ENCODE data around the gene IL1RAPL2.

The IL1RAPL2 gene

GRCh38 chrX:105564501-105564900, 998.5 kb downstream of the IL1RAPL2 start:
- no peak for DNase-seq (ENCODE audit: extremely low spot score)
- no peak for TF ChIP-seq HDGF (IDR thresholded peaks at IDR 0.05; ENCODE audit: borderline replicate concordance)
- TF ChIP-seq LEF1 (IDR thresholded peaks at IDR 0.05; ENCODE audit: borderline replicate concordance), result no peak
- no peak for TF ChIP-seq FOXM1 (IDR thresholded peaks at IDR 0.05; ENCODE audit: borderline replicate concordance)
- no peak for TF ChIP-seq BHLHE40 (IDR thresholded peaks at IDR 0.05; ENCODE audit: borderline replicate concordance)
- no peak for TF ChIP-seq ELF4 (IDR thresholded peaks at IDR 0.05)
- TF ChIP-seq NFRKB (IDR thresholded peaks at IDR 0.05), result no peak
- no peak for TF ChIP-seq ZNF384 (IDR thresholded peaks at IDR 0.05)
- TF ChIP-seq SUZ12 (IDR thresholded peaks at IDR 0.05), result no peak
- TF ChIP-seq FOXA1 (IDR thresholded peaks at IDR 0.05), result no peak
- no peak for TF ChIP-seq ARNT (IDR thresholded peaks at IDR 0.05)
- TF ChIP-seq TARDBP (IDR thresholded peaks at IDR 0.05), result no peak
- ChIA-PET POLR2A (no interaction called here), CTCF (no interaction called here)

- ChIA-PET CTCF (no interaction called here), POLR2A (no interaction called here)
- DNase-seq (ENCODE audit: extremely low spot score), result no peak
- TF ChIP-seq ELF4 (IDR thresholded peaks at IDR 0.05) (no peak), SUZ12 (IDR thresholded peaks at IDR 0.05) (no peak), FOXM1 (IDR thresholded peaks at IDR 0.05; ENCODE audit: borderline replicate concordance) (no peak), FOXA1 (IDR thresholded peaks at IDR 0.05) (no peak), ARNT (IDR thresholded peaks at IDR 0.05) (no peak), LEF1 (IDR thresholded peaks at IDR 0.05; ENCODE audit: borderline replicate concordance) (no peak), NFRKB (IDR thresholded peaks at IDR 0.05) (no peak), SP1 (IDR thresholded peaks at IDR 0.05) (no peak), PKNOX1 (IDR thresholded peaks at IDR 0.05) (no peak), BHLHE40 (IDR thresholded peaks at IDR 0.05; ENCODE audit: borderline replicate concordance) (no peak), HDGF (IDR thresholded peaks at IDR 0.05; ENCODE audit: borderline replicate concordance) (no peak), ZNF384 (IDR thresholded peaks at IDR 0.05) (no peak), TARDBP (IDR thresholded peaks at IDR 0.05) (no peak), FOXK2 (IDR thresholded peaks at IDR 0.05) (no peak), CTBP1 (IDR thresholded peaks at IDR 0.05; ENCODE audit: borderline replicate concordance) (no peak), L3MBTL2 (conservative IDR thresholded peaks at IDR 0.05) (no peak)
Observed at GRCh38 chrX:105565856-105566255, 999.9 kb downstream of the IL1RAPL2 start.

- POLR2A ChIA-PET, result no interaction called here
- no peak for DNase-seq (ENCODE audit: extremely low spot score)
- CTCF ChIA-PET, result no interaction called here
- TF ChIP-seq SUZ12 (IDR thresholded peaks at IDR 0.05), result no peak
- TF ChIP-seq PKNOX1 (IDR thresholded peaks at IDR 0.05), result no peak
- no peak for TF ChIP-seq FOXK2 (IDR thresholded peaks at IDR 0.05)
- no peak for TF ChIP-seq TARDBP (IDR thresholded peaks at IDR 0.05)
- no peak for TF ChIP-seq BHLHE40 (IDR thresholded peaks at IDR 0.05; ENCODE audit: borderline replicate concordance)
- no peak for TF ChIP-seq HDGF (IDR thresholded peaks at IDR 0.05; ENCODE audit: borderline replicate concordance)
- no peak for TF ChIP-seq ELF4 (IDR thresholded peaks at IDR 0.05)
Observed at GRCh38 chrX:105567082-105567481, 1001.1 kb downstream of the IL1RAPL2 start.

- CTCF ChIA-PET, result no interaction called here
- POLR2A ChIA-PET, result no interaction called here
- no peak for TF ChIP-seq ARNT (IDR thresholded peaks at IDR 0.05)
- no peak for TF ChIP-seq FOXK2 (IDR thresholded peaks at IDR 0.05)
- TF ChIP-seq L3MBTL2 (conservative IDR thresholded peaks at IDR 0.05), result no peak
- no peak for TF ChIP-seq TARDBP (IDR thresholded peaks at IDR 0.05)
- no peak for TF ChIP-seq ZNF384 (IDR thresholded peaks at IDR 0.05)
- no peak for TF ChIP-seq FOXA1 (IDR thresholded peaks at IDR 0.05)
- TF ChIP-seq BHLHE40 (IDR thresholded peaks at IDR 0.05; ENCODE audit: borderline replicate concordance), result no peak
- no peak for TF ChIP-seq PKNOX1 (IDR thresholded peaks at IDR 0.05)
- TF ChIP-seq NFRKB (IDR thresholded peaks at IDR 0.05), result no peak
- no peak for DNase-seq (ENCODE audit: extremely low spot score)
Observed at GRCh38 chrX:105608745-105609144, 1042.7 kb downstream of the IL1RAPL2 start.

- POLR2A ChIA-PET, result no interaction called here
- DNase-seq (ENCODE audit: extremely low spot score), result no peak
- no peak for TF ChIP-seq LEF1 (IDR thresholded peaks at IDR 0.05; ENCODE audit: borderline replicate concordance)
- no peak for TF ChIP-seq L3MBTL2 (conservative IDR thresholded peaks at IDR 0.05)
- TF ChIP-seq NFRKB (IDR thresholded peaks at IDR 0.05), result no peak
- no peak for TF ChIP-seq SP1 (IDR thresholded peaks at IDR 0.05)
- no peak for TF ChIP-seq BHLHE40 (IDR thresholded peaks at IDR 0.05; ENCODE audit: borderline replicate concordance)
- no peak for TF ChIP-seq SUZ12 (IDR thresholded peaks at IDR 0.05)
- no peak for TF ChIP-seq CTBP1 (IDR thresholded peaks at IDR 0.05; ENCODE audit: borderline replicate concordance)
- no peak for TF ChIP-seq FOXA1 (IDR thresholded peaks at IDR 0.05)
- no peak for TF ChIP-seq ELF4 (IDR thresholded peaks at IDR 0.05)
- TF ChIP-seq FOXM1 (IDR thresholded peaks at IDR 0.05; ENCODE audit: borderline replicate concordance), result no peak
- TF ChIP-seq PKNOX1 (IDR thresholded peaks at IDR 0.05), result no peak
- no peak for TF ChIP-seq FOXK2 (IDR thresholded peaks at IDR 0.05)
- no peak for TF ChIP-seq HDGF (IDR thresholded peaks at IDR 0.05; ENCODE audit: borderline replicate concordance)
- CTCF ChIA-PET, result no interaction called here
Observed at GRCh38 chrX:105609530-105609929, 1043.5 kb downstream of the IL1RAPL2 start.

GRCh38 chrX:105610411-105610810, 1044.4 kb downstream of the IL1RAPL2 start:
- no peak for DNase-seq (ENCODE audit: extremely low spot score)
- CTCF ChIA-PET, result no interaction called here
- POLR2A ChIA-PET, result no interaction called here
- TF ChIP-seq L3MBTL2 (conservative IDR thresholded peaks at IDR 0.05) (no peak), LEF1 (IDR thresholded peaks at IDR 0.05; ENCODE audit: borderline replicate concordance) (no peak), SP1 (IDR thresholded peaks at IDR 0.05) (no peak), SUZ12 (IDR thresholded peaks at IDR 0.05) (no peak), ELF4 (IDR thresholded peaks at IDR 0.05) (no peak), HDGF (IDR thresholded peaks at IDR 0.05; ENCODE audit: borderline replicate concordance) (no peak), PKNOX1 (IDR thresholded peaks at IDR 0.05) (no peak)
